Cardiac muscle cell (in vitro differentiated cells and primary cell): ENCODE data around the gene TXNDC11. TPM values are rescaled to one million over a fixed set of nuclear protein-coding genes. Genes with fewer than 3 reads are reported as not detected.

ENCODE experiments used
- DNase-seq, 2 donors: peaks; one replicate each; pipeline versions ENCODE4 v3.0.0 to v3.0.0-alpha.2; 2010 to 2017; ENCODE audit warnings: low read depth in 1 of 2, low spot score in 1 of 2
- H3K27ac ChIP-seq: fragments of 200-600 bp; sonication (generic); 2 replicates; pipeline ENCODE4 v1.5.1; 2016
- H3K27me3 ChIP-seq: fragments of 200-600 bp; sonication (generic); 2 replicates; pipeline ENCODE4 v1.6.0; 2016; ENCODE audit warnings: control low read depth
- H3K36me3 ChIP-seq: fragments of 200-600 bp; sonication (generic); 2 replicates; pipeline ENCODE4 v1.5.1; 2016; ENCODE audit warnings: control low read depth
- H3K4me1 ChIP-seq: fragments of 200-600 bp; sonication (generic); 2 replicates; pipeline ENCODE4 v1.8.1; 2017; ENCODE audit warnings: low read depth, mild to moderate bottlenecking, mixed run types
- H3K4me3 ChIP-seq: fragments of 200-600 bp; sonication (generic); 2 replicates; pipeline ENCODE4 v1.5.1; 2016; ENCODE audit warnings: mild to moderate bottlenecking
- H3K9me3 ChIP-seq: fragments of 200-600 bp; sonication (generic); 2 replicates; pipeline ENCODE4 v1.5.1; 2017; ENCODE audit warnings: low read depth, mild to moderate bottlenecking, control low read depth
- polyA plus RNA-seq: library from polyadenylated mRNA; unstranded; fragments of >200 nt; fragmentation: Nextera tagmentation; extraction: Ambion mirVana; gene quantifications from 2 replicates; pipeline ENCODE4 v1.2.1, GENCODE V29; 2016
- total RNA-seq: library from RNA; depleted of rRNA; stranded (reverse); fragments of >200 nt; gene quantifications from 2 replicates; pipeline ENCODE4 v1.2.3, GENCODE V29; 2016
- TF ChIP-seq, protein P1 (sequence below): IDR thresholded peaks from 2 replicates; pipeline ENCODE4 v1.5.1; 2012; ENCODE audit warnings: low read depth, mild to moderate bottlenecking, low read length

TXNDC11 gene
- total and polyA plus RNA-seq, 2 experiments from 2014 or later = 26.6 to 43.0 TPM

DNA sequence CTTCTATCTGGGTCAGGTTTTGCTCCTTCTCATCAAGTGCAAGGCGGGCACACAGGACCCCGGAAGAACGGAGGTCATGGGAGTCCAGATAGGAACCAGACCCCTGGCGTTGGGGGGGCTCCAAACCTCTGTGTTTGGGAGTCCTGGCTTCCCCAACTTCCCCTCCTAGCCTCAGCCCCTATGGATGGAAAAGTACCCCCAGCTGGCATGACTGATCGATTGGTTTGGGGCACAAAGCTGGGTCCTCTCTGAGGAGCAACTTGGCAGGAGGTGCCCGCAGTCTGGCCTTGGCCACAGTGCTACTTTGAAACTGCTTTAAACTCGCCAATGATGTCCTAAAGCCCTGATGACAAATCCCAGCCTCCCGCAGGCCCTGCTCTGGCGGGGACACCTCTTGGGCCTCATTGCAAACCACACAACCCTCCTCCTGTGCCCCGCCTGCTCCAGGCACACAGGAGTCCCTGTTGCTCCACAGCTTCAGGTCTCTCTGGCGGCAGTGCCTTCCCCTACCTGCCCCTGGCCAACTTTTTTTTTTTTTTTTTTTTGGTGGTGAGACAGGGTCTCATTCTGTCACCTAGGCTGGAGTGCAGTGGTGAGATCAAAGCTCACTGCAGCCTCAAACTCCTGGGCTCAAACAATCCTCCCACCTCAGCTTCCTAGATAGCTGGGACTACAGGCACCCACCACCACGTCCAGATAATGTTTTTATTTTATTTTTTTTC, 112.5 kb downstream of the TXNDC11 start:
- Histone ChIP-seq H3K27ac (no peak overlapping the region), H3K27me3 (no peaks in the 10 kb centered on the region), H3K36me3 (no peaks in the 10 kb centered on the region), H3K9me3 (no peaks in the 10 kb centered on the region), H3K4me3 (no peak overlapping the region), H3K4me1 (peaks cover 6% of the 10 kb centered on the region)
- no peak for DNase-seq
- TF ChIP-seq, protein P1, sequence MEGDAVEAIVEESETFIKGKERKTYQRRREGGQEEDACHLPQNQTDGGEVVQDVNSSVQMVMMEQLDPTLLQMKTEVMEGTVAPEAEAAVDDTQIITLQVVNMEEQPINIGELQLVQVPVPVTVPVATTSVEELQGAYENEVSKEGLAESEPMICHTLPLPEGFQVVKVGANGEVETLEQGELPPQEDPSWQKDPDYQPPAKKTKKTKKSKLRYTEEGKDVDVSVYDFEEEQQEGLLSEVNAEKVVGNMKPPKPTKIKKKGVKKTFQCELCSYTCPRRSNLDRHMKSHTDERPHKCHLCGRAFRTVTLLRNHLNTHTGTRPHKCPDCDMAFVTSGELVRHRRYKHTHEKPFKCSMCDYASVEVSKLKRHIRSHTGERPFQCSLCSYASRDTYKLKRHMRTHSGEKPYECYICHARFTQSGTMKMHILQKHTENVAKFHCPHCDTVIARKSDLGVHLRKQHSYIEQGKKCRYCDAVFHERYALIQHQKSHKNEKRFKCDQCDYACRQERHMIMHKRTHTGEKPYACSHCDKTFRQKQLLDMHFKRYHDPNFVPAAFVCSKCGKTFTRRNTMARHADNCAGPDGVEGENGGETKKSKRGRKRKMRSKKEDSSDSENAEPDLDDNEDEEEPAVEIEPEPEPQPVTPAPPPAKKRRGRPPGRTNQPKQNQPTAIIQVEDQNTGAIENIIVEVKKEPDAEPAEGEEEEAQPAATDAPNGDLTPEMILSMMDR = no peak

Other genes starting within 250 kb of the TXNDC11 start
- 21.4 and 42.1 TPM in 2 replicates for gene LITAF, start 155.9 kb downstream of the TXNDC11 start, total RNA-seq
- gene LITAF, start 155.9 kb downstream of the TXNDC11 start, polyA plus RNA-seq = 43.3 and 53.9 TPM in 2 replicates
- 28.3 and 34.9 TPM in 2 replicates for gene SNN, start 74.4 kb downstream of the TXNDC11 start, total RNA-seq
- gene SNN, start 74.4 kb downstream of the TXNDC11 start, polyA plus RNA-seq = 35.3 and 41.8 TPM in 2 replicates
- 36.5 and 55.5 TPM in 2 replicates for gene ZC3H7A, start 54.4 kb upstream of the TXNDC11 start, total RNA-seq
- 44.7 and 73.5 TPM in 2 replicates for gene ZC3H7A, start 54.4 kb upstream of the TXNDC11 start, polyA plus RNA-seq
- gene RSL1D1, start 108.7 kb upstream of the TXNDC11 start, total RNA-seq = 53.7 and 153 TPM in 2 replicates
- 144 and 194 TPM in 2 replicates for gene RSL1D1, start 108.7 kb upstream of the TXNDC11 start, polyA plus RNA-seq
- 42.1 and 64.6 TPM in 2 replicates for gene GSPT1, start 173.1 kb upstream of the TXNDC11 start, total RNA-seq
- gene GSPT1, start 173.1 kb upstream of the TXNDC11 start, polyA plus RNA-seq = 101 and 163 TPM in 2 replicates
- gene NPIPB2, start 199.2 kb upstream of the TXNDC11 start, total RNA-seq = 3.5 and 4.8 TPM in 2 replicates
- 11.3 and 13.0 TPM in 2 replicates for gene NPIPB2, start 199.2 kb upstream of the TXNDC11 start, polyA plus RNA-seq
- gene TNFRSF17, start 222.4 kb upstream of the TXNDC11 start, total RNA-seq = not detected in 2 replicates
- gene TNFRSF17, start 222.4 kb upstream of the TXNDC11 start, polyA plus RNA-seq = 0.55 TPM in 1 of 2 replicates, not detected in the other
- gene SNX29, start 233.9 kb upstream of the TXNDC11 start, total RNA-seq = 5.7 and 7.2 TPM in 2 replicates
- gene SNX29, start 233.9 kb upstream of the TXNDC11 start, polyA plus RNA-seq = 7.7 and 18.7 TPM in 2 replicates